ENCODE measurements around the gene GIMAP8.
"Not testable (repeated sequence)": the region's sequence is repeated elsewhere in the genome, so short reads cannot be mapped to it uniquely, and the experiment has no call there.

GIMAP8 gene

DNA sequence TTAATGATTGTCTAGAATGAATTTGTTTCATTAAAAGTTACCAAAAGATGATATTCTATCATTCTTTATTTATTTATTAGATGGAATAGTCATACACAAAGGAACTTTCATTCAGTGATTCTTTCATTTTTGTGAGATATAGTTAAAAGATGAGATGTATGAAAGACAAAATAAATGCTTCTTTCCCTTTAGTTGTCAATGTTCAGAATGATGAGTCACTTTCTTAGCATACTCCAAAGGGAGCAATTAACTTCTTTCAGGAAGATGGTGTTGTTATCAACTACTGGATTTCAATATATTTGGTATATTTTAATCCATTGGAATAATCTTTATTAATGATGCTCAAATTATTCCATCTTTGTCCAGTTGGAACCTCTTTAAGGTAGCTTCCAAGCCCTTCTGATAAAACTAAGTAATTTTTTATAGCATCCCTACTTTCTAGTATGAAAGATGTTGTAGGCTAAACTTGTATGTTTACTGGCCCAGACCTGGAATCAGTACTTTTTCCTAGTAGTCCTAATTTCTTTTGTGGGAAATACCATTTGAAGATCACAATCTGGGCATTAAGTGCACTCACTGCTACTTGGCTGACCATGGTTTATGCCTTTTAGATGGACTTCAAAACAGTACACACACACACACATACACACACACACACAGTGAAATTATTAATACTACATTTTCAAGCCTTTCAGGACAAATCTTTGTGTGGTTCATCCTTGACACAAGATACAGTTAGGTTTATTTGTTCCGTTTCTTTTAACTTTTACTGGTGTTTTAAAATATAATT is 66.7 kb downstream of the GIMAP8 start:
- DNase-seq: no peak

DNA sequence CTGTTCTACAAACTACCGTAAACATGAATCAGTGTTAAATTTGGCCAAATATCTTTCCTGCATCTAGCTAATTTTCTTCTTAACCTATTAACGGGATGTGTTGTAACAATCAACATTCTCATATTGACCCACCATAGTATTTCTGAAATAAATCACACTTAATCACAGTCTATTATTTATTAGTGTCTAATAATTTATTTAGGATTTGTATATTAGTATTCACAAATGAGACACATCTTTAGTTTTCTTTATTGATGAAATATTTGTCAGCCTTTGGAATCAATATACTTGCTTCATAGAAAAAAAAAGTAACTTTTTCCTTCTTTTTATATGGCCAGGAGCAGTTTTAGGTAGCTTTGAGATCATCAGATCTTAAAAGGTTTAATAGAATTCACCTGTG is 68.9 kb downstream of the GIMAP8 start:
- no peak for DNase-seq

DNA sequence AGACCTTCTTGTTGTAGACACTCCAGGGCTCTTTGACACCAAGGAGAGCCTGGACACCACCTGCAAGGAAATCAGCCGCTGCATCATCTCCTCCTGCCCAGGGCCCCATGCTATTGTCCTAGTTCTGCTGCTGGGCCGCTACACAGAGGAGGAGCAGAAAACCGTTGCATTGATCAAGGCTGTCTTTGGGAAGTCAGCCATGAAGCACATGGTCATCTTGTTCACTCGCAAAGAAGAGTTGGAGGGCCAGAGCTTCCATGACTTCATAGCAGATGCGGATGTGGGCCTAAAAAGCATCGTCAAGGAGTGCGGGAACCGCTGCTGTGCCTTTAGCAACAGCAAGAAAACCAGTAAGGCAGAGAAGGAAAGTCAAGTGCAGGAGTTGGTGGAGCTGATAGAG is 69.7 kb downstream of the GIMAP8 start:
- DNase-seq: no peak

DNA sequence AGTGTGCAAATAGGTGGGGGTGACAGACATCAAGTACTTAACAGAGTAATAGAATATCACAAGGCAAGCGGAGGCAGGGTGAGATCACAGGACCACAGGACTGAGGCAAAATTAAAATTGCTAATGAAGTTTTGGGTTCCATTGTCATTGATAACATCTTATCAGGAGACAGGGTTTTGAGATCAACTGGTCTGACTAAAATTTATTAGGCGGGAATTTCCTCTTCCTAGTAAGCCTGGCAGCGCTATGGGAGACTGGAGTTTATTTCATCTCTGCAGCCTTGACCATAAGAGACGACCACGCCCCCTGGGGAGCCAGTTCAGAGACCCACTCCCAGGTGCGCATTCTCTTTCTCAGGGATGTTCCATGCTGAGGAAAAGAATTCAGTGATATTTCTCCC is 72.5 kb downstream of the GIMAP8 start:
- DNase-seq: not testable (repeated sequence)

DNA sequence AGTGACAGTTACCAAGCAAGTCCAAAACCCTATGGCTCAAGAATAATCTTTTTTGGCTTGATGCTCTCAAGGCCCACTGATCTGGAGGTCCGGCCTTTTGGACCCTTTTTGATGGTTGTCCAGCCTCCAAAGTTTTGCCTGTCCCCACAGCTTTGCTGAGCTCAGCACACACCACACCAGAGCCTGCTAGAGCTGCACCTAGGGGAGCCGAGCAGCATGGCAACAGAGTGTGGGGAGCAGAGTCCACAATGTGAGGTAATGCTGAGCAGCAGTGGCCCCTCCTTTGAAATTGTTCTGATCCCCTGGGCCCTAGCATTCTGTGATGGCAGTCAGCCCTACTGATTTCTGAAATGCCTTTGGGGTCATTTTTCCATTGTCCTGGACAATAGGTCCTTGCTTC is 73.6 kb downstream of the GIMAP8 start:
- DNase-seq: no peak
